Ishikawa (cell line): Measurements from ENCODE around the gene ACOT8.
A peak's percentile ranks its signal among the peaks of the same experiment; 100 is the strongest.

Experiments used
- CEBPB ChIP-seq: IDR thresholded peaks from 2 replicates; pipeline ENCODE4 v1.6.1; 2012
- CREB1 ChIP-seq: IDR thresholded peaks from 2 replicates; pipeline ENCODE4 v1.6.1; 2012; ENCODE audit warnings: low read depth
- EGR1 ChIP-seq: IDR thresholded peaks from 2 replicates; pipeline ENCODE4 v1.6.1; 2012
- EP300 ChIP-seq: IDR thresholded peaks from 2 replicates; pipeline ENCODE4 v1.6.1; 2012; ENCODE audit warnings: borderline replicate concordance
- FOXM1 ChIP-seq: IDR thresholded peaks from 2 replicates; pipeline ENCODE4 v1.6.1; 2012; ENCODE audit warnings: low read depth, borderline replicate concordance
- MAX ChIP-seq: IDR thresholded peaks from 2 replicates; pipeline ENCODE4 v1.6.1; 2012
- NFIC ChIP-seq: IDR thresholded peaks from 2 replicates; pipeline ENCODE4 v1.6.1; 2012
- RAD21 ChIP-seq: IDR thresholded peaks from 2 replicates; pipeline ENCODE4 v1.6.1; 2012; ENCODE audit warnings: low read depth
- REST ChIP-seq: IDR thresholded peaks from 2 replicates; pipeline ENCODE4 v1.6.1; 2012; ENCODE audit warnings: low read depth, mild to moderate bottlenecking
- TAF1 ChIP-seq: IDR thresholded peaks from 2 replicates; pipeline ENCODE4 v1.6.1; 2012; ENCODE audit warnings: low read depth, mild to moderate bottlenecking
- TCF12 ChIP-seq: IDR thresholded peaks from 2 replicates; pipeline ENCODE4 v1.6.1; 2012; ENCODE audit warnings: low read depth
- TEAD4 ChIP-seq: IDR thresholded peaks from 2 replicates; pipeline ENCODE4 v1.6.1; 2012
- USF1 ChIP-seq: IDR thresholded peaks from 2 replicates; pipeline ENCODE4 v1.6.1; 2012
- YY1 ChIP-seq: IDR thresholded peaks from 2 replicates; pipeline ENCODE4 v1.6.1; 2012; ENCODE audit warnings: low read depth
- ZBTB7A ChIP-seq: IDR thresholded peaks from 2 replicates; pipeline ENCODE4 v1.6.1; 2012; ENCODE audit warnings: low read depth

ACOT8 gene

GRCh38 chr20:45890077-45890984 lies 33.1 kb upstream of the ACOT8 start:
- TF ChIP-seq CREB1 (no peak), NFIC (peak; percentile 47; the same call in 1 of the 2 replicates), RAD21 (no peak), REST (no peak), EGR1 (no peak), USF1 (no peak)

GRCh38 chr20:45888681-45889080 lies 31.5 kb upstream of the ACOT8 start:
- TF ChIP-seq NFIC (no peak), RAD21 (no peak), TEAD4 (no peak), MAX (no peak), ZBTB7A (no peak)

DNA sequence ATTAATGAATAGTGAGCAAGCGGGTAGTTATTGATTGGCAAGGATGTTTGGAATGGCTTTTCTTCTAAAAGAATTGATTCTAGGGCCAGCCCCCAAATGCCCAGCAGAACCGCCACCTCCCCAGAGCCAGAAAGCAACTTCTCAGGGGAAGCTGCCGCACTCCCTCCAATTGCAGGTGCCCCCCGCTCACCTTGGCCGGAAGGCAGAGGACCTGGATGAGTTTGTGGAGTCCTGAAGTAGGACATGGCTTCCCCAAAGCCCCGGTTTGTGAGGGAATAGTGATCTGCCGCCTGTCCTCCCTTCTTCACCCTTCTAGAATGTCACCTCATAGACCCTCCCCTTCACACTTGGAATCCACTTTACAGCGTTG lies 30.1 kb upstream of the ACOT8 start, which contains the start of gene SPATA25:
TSS of gene SPATA25 (minus strand) at position 277 of the 370 bp plus-strand sequence. CDS start at position 245, 32 bp downstream.
- no peak for TF ChIP-seq TEAD4
- no peak for TF ChIP-seq EGR1
- no peak for TF ChIP-seq EP300
- TF ChIP-seq TCF12, result no peak
- no peak for TF ChIP-seq CREB1
- TF ChIP-seq RAD21, result no peak
- TF ChIP-seq ZBTB7A, result no peak
- no peak for TF ChIP-seq TAF1
- TF ChIP-seq REST, result no peak
- no peak for TF ChIP-seq CEBPB
- no peak for TF ChIP-seq YY1
- TF ChIP-seq FOXM1, result no peak

GRCh38 chr20:45886590-45887345 lies 29.6 kb upstream of the ACOT8 start:
- TF ChIP-seq EP300 (no peak), MAX (no peak), TAF1 (no peak), YY1 (no peak), CEBPB (no peak), FOXM1 (no peak)

DNA sequence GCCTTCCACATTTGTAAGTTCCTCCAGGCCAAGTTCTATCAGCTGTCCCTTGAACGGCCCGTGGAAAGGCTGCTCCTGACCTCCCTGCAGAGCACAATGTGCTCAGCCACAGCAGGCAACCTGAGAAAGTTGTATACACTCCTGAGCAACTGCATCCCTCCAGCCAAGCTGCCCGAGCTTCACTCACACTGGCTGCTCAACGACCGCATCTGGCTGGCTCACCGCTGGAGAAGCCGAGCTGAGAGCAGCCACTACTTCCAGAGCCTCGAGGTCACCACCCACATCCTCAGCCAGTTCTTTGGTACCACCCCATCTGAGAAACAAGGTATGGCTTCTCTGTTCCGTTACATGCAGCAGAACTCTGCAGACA lies 25.9 kb upstream of the ACOT8 start:
- TF ChIP-seq YY1, result no peak

DNA sequence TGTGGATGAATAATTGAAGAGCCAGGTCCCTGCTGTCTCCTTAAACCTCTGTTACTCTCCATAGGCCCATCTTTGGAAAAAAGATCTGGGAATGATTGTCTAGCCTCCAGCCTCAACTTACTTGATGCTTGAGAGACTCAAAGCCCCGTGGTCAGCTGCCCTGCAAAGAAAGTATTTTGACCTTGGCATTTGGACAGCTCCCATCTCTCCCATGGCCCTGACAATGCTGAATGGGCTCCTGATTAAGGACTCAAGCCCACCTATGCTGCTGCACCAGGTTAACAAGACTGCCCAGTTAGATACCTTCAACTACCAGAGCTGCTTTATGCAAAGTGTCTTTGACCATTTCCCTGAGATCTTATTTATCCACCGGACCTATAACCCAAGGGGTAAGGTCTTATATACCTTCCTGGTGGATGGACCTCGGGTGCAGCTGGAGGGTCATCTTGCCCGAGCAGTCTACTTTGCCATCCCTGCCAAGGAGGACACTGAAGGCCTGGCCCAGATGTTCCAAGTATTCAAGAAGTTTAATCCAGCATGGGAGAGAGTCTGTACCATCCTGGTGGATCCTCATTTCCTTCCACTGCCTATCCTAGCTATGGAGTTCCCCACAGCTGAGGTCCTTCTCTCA lies 25.4 kb upstream of the ACOT8 start:
- TF ChIP-seq REST (peak; percentile 47; the same call in 1 of the 2 replicates), YY1 (no peak)
